ENCODE results near the gene ATG9A.

The ATG9A gene

DNA sequence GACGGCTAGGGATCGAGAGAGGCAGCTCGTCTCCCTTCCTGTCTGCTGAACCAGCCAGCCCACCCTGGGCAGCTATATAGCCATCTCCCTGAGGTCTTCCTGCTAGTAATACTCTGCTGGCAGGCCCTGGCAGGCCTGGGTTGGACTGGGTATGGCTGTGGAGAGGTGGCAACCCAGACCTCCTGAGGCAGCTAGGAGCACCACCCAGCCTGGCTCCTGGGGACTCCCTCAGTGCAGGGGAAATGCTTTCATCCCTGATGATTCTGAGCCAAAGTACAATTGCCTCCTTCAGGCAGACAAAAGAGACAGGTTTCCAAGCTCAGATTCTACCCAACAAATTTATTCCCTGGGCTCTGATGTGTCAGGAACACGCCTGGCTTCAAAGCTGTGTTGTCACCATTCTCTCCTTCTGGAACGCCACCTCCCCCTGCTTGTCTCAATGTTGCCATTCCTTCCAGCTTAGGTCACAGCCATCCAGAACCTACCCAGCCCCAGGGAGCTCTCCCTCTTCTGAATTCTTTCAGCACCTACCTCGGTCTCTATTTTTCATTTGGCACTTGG, 45.0 kb upstream of the ATG9A start (continued):
- TF ChIP-seq, protein P1, sequence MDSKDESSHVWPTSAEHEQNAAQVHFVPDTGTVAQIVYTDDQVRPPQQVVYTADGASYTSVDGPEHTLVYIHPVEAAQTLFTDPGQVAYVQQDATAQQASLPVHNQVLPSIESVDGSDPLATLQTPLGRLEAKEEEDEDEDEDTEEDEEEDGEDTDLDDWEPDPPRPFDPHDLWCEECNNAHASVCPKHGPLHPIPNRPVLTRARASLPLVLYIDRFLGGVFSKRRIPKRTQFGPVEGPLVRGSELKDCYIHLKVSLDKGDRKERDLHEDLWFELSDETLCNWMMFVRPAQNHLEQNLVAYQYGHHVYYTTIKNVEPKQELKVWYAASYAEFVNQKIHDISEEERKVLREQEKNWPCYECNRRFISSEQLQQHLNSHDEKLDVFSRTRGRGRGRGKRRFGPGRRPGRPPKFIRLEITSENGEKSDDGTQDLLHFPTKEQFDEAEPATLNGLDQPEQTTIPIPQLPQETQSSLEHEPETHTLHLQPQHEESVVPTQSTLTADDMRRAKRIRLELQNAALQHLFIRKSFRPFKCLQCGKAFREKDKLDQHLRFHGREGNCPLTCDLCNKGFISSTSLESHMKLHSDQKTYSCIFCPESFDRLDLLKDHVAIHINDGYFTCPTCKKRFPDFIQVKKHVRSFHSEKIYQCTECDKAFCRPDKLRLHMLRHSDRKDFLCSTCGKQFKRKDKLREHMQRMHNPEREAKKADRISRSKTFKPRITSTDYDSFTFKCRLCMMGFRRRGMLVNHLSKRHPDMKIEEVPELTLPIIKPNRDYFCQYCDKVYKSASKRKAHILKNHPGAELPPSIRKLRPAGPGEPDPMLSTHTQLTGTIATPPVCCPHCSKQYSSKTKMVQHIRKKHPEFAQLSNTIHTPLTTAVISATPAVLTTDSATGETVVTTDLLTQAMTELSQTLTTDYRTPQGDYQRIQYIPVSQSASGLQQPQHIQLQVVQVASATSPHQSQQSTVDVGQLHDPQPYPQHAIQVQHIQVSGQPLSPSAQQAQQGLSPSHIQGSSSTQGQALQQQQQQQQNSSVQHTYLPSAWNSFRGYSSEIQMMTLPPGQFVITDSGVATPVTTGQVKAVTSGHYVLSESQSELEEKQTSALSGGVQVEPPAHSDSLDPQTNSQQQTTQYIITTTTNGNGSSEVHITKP (tag by site-specific recombination; IDR thresholded peaks at IDR 0.05): peak; percentile 46; the same call in 1 of the 2 replicates
- peak; percentile 35; the same call in 1 of the 2 replicates for TF ChIP-seq GLIS2 (tag by site-specific recombination; IDR thresholded peaks at IDR 0.05)
- peak; percentile 78 for TF ChIP-seq ZNF341 (tag by site-specific recombination; IDR thresholded peaks at IDR 0.05; ENCODE audit: low read depth)
- peak; percentile 54 for TF ChIP-seq ZNF629 (tag by site-specific recombination; IDR thresholded peaks at IDR 0.05)
- TF ChIP-seq ZNF426 (tag by site-specific recombination; IDR thresholded peaks at IDR 0.05): no peak
- TF ChIP-seq ZIC2 (tag by site-specific recombination; IDR thresholded peaks at IDR 0.05): 0 out of 2 replicates have a peak, but pooled peaks have one; percentile 6
- TF ChIP-seq ZNF366 (tag by site-specific recombination; conservative IDR thresholded peaks at IDR 0.05): 0 out of 2 replicates have a peak, but pooled peaks have one; percentile 39
- TF ChIP-seq GLIS1 (tag by site-specific recombination; IDR thresholded peaks at IDR 0.05): peak; percentile 74
- no peak for TF ChIP-seq KLF8 (tag by site-specific recombination; IDR thresholded peaks at IDR 0.05)
- peak; percentile 58 for TF ChIP-seq ZNF335 (tag by site-specific recombination; conservative IDR thresholded peaks at IDR 0.05)
- TF ChIP-seq, protein P2, sequence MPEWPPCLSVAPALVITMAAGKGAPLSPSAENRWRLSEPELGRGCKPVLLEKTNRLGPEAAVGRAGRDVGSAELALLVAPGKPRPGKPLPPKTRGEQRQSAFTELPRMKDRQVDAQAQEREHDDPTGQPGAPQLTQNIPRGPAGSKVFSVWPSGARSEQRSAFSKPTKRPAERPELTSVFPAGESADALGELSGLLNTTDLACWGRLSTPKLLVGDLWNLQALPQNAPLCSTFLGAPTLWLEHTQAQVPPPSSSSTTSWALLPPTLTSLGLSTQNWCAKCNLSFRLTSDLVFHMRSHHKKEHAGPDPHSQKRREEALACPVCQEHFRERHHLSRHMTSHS (tag by site-specific recombination; IDR thresholded peaks at IDR 0.05): no peak
- no peak for TF ChIP-seq YY1 (tag by site-specific recombination; IDR thresholded peaks at IDR 0.05)
- no peak; the same call in 1 of the 2 replicates for TF ChIP-seq SP7 (tag by site-specific recombination; IDR thresholded peaks at IDR 0.05)
- TF ChIP-seq, protein P3, sequence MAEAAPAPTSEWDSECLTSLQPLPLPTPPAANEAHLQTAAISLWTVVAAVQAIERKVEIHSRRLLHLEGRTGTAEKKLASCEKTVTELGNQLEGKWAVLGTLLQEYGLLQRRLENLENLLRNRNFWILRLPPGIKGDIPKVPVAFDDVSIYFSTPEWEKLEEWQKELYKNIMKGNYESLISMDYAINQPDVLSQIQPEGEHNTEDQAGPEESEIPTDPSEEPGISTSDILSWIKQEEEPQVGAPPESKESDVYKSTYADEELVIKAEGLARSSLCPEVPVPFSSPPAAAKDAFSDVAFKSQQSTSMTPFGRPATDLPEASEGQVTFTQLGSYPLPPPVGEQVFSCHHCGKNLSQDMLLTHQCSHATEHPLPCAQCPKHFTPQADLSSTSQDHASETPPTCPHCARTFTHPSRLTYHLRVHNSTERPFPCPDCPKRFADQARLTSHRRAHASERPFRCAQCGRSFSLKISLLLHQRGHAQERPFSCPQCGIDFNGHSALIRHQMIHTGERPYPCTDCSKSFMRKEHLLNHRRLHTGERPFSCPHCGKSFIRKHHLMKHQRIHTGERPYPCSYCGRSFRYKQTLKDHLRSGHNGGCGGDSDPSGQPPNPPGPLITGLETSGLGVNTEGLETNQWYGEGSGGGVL (tag by site-specific recombination; IDR thresholded peaks at IDR 0.05): peak; percentile 66
- TF ChIP-seq ZNF670 (tag by site-specific recombination; IDR thresholded peaks at IDR 0.05; ENCODE audit: low read depth): no peak

DNA sequence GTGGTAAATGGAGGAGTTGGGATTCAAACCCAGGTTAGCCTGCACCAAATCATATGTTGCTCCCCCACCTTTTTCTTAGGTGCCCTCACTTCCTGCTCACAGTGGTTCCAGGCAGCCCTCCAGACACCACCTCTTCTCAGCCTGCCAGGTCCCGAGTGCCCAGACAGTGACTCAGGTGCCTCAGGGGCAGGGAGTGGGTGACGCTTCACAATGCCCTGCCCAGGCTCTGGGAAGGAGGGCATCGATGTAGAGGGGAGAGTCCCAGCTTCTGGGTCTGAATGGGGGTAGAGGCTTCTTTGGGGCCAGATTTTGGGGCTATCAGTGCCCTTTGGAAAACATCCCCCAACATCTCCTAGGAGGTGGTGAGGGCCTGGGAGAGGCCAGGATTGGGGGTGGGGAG, 44.5 kb upstream of the ATG9A start:
- ChIA-PET CTCF (interaction anchor here (0.6 to 15.0 kb wide), 7 partner anchors 8 to 324 kb away, joined by 3 to 297 read pairs (median 5); partner anchors contain the start of genes STK11IP, TUBA4A and TUBA4B), POLR2A (interaction anchor here (0.8 to 1.5 kb wide), 9 partner anchors 11 to 67 kb away, joined by 3 to 13 read pairs (median 5); partner anchors contain the start of genes ANKZF1, ATG9A, GLB1L and STK16)
- Histone ChIP-seq H3K9me3 (ENCODE audit: control insufficient read depth, insufficient read depth, low read depth, low read length) (no peaks in the 10 kb centered on the region), H3K27ac (ENCODE audit: extremely low read depth, low read depth, low read length) (no peak overlapping the region), H3K36me3 (ENCODE audit: control insufficient read depth in 2 of 2, insufficient read depth in 1 of 2, low read length in 2 of 2) (no peaks in the 10 kb centered on the region), H3K4me3 (ENCODE audit: low read depth, low read length) (no peak overlapping the region), H3K4me1 (ENCODE audit: control insufficient read depth, insufficient read depth, low read length) (peaks cover 6% of the 10 kb centered on the region)
- TF ChIP-seq, protein P4, sequence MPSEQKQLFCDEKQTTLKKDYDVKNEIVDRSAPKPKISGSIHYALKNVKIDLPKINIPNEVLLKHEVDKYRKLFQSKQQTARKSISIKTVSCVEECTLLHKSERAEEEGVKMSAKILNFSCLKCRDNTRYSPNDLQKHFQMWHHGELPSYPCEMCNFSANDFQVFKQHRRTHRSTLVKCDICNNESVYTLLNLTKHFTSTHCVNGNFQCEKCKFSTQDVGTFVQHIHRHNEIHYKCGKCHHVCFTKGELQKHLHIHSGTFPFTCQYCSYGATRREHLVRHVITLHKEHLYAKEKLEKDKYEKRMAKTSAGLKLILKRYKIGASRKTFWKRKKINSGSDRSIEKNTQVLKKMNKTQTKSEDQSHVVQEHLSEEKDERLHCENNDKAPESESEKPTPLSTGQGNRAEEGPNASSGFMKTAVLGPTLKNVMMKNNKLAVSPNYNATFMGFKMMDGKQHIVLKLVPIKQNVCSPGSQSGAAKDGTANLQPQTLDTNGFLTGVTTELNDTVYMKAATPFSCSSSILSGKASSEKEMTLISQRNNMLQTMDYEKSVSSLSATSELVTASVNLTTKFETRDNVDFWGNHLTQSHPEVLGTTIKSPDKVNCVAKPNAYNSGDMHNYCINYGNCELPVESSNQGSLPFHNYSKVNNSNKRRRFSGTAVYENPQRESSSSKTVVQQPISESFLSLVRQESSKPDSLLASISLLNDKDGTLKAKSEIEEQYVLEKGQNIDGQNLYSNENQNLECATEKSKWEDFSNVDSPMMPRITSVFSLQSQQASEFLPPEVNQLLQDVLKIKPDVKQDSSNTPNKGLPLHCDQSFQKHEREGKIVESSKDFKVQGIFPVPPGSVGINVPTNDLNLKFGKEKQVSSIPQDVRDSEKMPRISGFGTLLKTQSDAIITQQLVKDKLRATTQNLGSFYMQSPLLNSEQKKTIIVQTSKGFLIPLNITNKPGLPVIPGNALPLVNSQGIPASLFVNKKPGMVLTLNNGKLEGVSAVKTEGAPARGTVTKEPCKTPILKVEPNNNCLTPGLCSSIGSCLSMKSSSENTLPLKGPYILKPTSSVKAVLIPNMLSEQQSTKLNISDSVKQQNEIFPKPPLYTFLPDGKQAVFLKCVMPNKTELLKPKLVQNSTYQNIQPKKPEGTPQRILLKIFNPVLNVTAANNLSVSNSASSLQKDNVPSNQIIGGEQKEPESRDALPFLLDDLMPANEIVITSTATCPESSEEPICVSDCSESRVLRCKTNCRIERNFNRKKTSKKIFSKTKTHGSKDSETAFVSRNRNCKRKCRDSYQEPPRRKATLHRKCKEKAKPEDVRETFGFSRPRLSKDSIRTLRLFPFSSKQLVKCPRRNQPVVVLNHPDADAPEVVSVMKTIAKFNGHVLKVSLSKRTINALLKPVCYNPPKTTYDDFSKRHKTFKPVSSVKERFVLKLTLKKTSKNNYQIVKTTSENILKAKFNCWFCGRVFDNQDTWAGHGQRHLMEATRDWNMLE (tag by site-specific recombination; conservative IDR thresholded peaks at IDR 0.05; ENCODE audit: low read depth): no peak

All from HEK293 (cell line).